Lower leg skin (tissue), 4 donors: ENCODE results near the gene FGGY. TPM values are rescaled to one million over a fixed set of nuclear protein-coding genes. Genes with fewer than 3 reads are reported as not detected.

Experiments
- DNase-seq, 2 donors: peaks; one replicate each; pipeline ENCODE4 v3.0.0-alpha.2; 2019; ENCODE audit warnings: low spot score in 2 of 2
- H3K4me3 ChIP-seq: fragments of 200-600 bp; sonication (generic); 2 replicates; pipeline ENCODE4 v1.5.1; 2017; ENCODE audit warnings: mild to moderate bottlenecking, low read depth; ENCODE audit not compliant: poor library complexity, severe bottlenecking
- CTCF ChIP-seq, 3 donors: fragments of 450-650 bp; IDR thresholded peaks; one replicate each; pipeline ENCODE4 v1.5.1; 2016; ENCODE audit warnings: antibody characterized with exemption in 3 of 3, mild to moderate bottlenecking in 3 of 3, moderate library complexity in 2 of 3
- POLR2A ChIP-seq, 2 donors: fragments of 450-650 bp; IDR thresholded peaks; one replicate each; pipeline ENCODE4 v1.6.1; 2016 to 2017; ENCODE audit warnings: antibody characterized with exemption in 2 of 2, mild to moderate bottlenecking in 1 of 2, moderate library complexity in 1 of 2
- WGBS, 2 donors: methylation state at CpG; one replicate each; pipeline ENCODE4 v1.1.5; 2018; 5-methylcytosine and 5-hydroxymethylcytosine counted together
- intact Hi-C: fragments of 100-400 bp; cut with DNase I; formaldehyde crosslinking; loops from one replicate; pipeline ENCODE4 v1.15.0; 2023; ENCODE audit warnings: low total_unique reads
- total RNA-seq, 4 donors: library from RNA; depleted of rRNA; stranded (reverse); fragments of >200 nt; gene quantifications; one replicate each; pipeline ENCODE4 v1.1.0, GENCODE V29; 2016

FGGY gene
- total RNA-seq, 4 donors from 2014 or later, result 10.0 to 29.5 (median 17.5) TPM

- H3K4me3 ChIP-seq, result no peak overlapping the region
- intact Hi-C loops, result no loop called here
- TF ChIP-seq CTCF (IDR thresholded peaks at IDR 0.05) (no peak), POLR2A (IDR thresholded peaks at IDR 0.05) (no peak)
- DNase-seq, result peak in 1 of 2 donors; percentile 21
- 48 to 50% methylated on average over 1 of the region's 1 CpG for WGBS, 2 donors
Measured at GRCh38 chr1:59261537-59261936, 35.4 kb upstream of the FGGY start.

- no peak for DNase-seq
- TF ChIP-seq CTCF (IDR thresholded peaks at IDR 0.05) (no peak), POLR2A (IDR thresholded peaks at IDR 0.05) (no peak)
- intact Hi-C loops, result no loop called here
- H3K4me3 ChIP-seq, result no peak overlapping the region
Measured at GRCh38 chr1:59262631-59263030, 34.3 kb upstream of the FGGY start.

GRCh38 chr1:59263111-59263510 is 33.8 kb upstream of the FGGY start:
- intact Hi-C loops, result no loop called here
- TF ChIP-seq CTCF (IDR thresholded peaks at IDR 0.05) (no peak), POLR2A (IDR thresholded peaks at IDR 0.05) (no peak)
- no peak overlapping the region for H3K4me3 ChIP-seq
- no peak for DNase-seq

GRCh38 chr1:59265622-59266021 is 31.3 kb upstream of the FGGY start:
- TF ChIP-seq POLR2A (IDR thresholded peaks at IDR 0.05), result no peak
- no peak for TF ChIP-seq CTCF (IDR thresholded peaks at IDR 0.05)
- H3K4me3 ChIP-seq, result no peak overlapping the region
- intact Hi-C loops, result no loop called here
- WGBS, 2 donors, result 78 to 79% methylated on average over 4 of the region's 4 CpGs
- no peak for DNase-seq

GRCh38 chr1:59266180-59266926 is 30.5 kb upstream of the FGGY start:
- intact Hi-C loops, result no loop called here
- H3K4me3 ChIP-seq, result no peak overlapping the region
- no peak for TF ChIP-seq CTCF (IDR thresholded peaks at IDR 0.05)
- TF ChIP-seq POLR2A (IDR thresholded peaks at IDR 0.05), result no peak
- no peak for DNase-seq
- WGBS, 2 donors, result 65 to 85% methylated on average over 4 of the region's 4 CpGs

- intact Hi-C loops, result no loop called here
- DNase-seq, result no peak
- TF ChIP-seq POLR2A (IDR thresholded peaks at IDR 0.05) (no peak), CTCF (IDR thresholded peaks at IDR 0.05) (no peak)
- no peak overlapping the region for H3K4me3 ChIP-seq
Measured at GRCh38 chr1:59266927-59267293, 30.0 kb upstream of the FGGY start.
